ENCODE measurements around the gene AKAP5. TPM values are rescaled to one million over a fixed set of nuclear protein-coding genes. Genes with fewer than 3 reads are reported as not detected.

Gene AKAP5
- total and polyA plus RNA-seq, 8 donors: 0.04 to 0.37 (median 0.16) TPM

- no peak for FAIRE-seq
- H3K4me1 ChIP-seq: peaks cover 4 to 12% (median 7%) of the 10 kb centered on the region in 3 donors
- H3K27ac ChIP-seq: no peak overlapping the region
- peaks cover 0 to 7% (median 0%) of the 10 kb centered on the region in 3 donors for H3K36me3 ChIP-seq
- intact Hi-C loops (cut with DNase I): no loop called here
- ATAC-seq: no peak
- no peaks in the 10 kb centered on the region for H3K27me3 ChIP-seq
- no peak overlapping the region for H3K4me3 ChIP-seq
- DNase-seq: no peak
- no peak for TF ChIP-seq CTCF (IDR thresholded peaks at IDR 0.05)
- no peaks in the 10 kb centered on the region for H3K9me3 ChIP-seq
Measured at GRCh38 chr14:64496764-64497163, 31.5 kb downstream of the AKAP5 start.

- Histone ChIP-seq H3K9me3 (no peaks in the 10 kb centered on the region), H3K4me1 (peaks cover 12 to 20% (median 15%) of the 10 kb centered on the region in 3 donors), H3K27me3 (no peaks in the 10 kb centered on the region), H3K4me3 (no peak overlapping the region), H3K36me3 (peaks cover 0 to 7% (median 0%) of the 10 kb centered on the region in 3 donors), H3K27ac (no peak overlapping the region)
- intact Hi-C loops (cut with DNase I): no loop called here
- TF ChIP-seq CTCF (IDR thresholded peaks at IDR 0.05): no peak
- FAIRE-seq (no peak), ATAC-seq (no peak), DNase-seq (no peak)
- WGBS, 2 donors: 89 to 100% methylated on average over 1 of the region's 1 CpG
Measured at GRCh38 chr14:64500088-64500487, 34.8 kb downstream of the AKAP5 start.

- H3K27ac ChIP-seq: peak overlapping the region in 3 of 4 donors; percentile 31 to 100 (median 73)
- H3K4me3 ChIP-seq: peak overlapping the region in 1 of 4 donors; percentile 83
- peak in 4 of 6 donors; percentile 17 to 45 (median 32) for DNase-seq
- TF ChIP-seq CTCF (IDR thresholded peaks at IDR 0.05): no peak
- intact Hi-C loops (cut with DNase I): no loop called here
- no peaks in the 10 kb centered on the region for H3K27me3 ChIP-seq
- H3K36me3 ChIP-seq: peaks cover 0 to 7% (median 0%) of the 10 kb centered on the region in 3 donors
- H3K9me3 ChIP-seq: no peaks in the 10 kb centered on the region
- peak in 1 of 4 donors; percentile 2 for ATAC-seq
- no peak for FAIRE-seq
- 37 to 39% methylated on average over 8 of the region's 8 CpGs for WGBS, 2 donors
- H3K4me1 ChIP-seq: peaks cover 12 to 27% (median 15%) of the 10 kb centered on the region in 3 donors
Measured at GRCh38 chr14:64501411-64502171, 36.3 kb downstream of the AKAP5 start.

GRCh38 chr14:64502456-64502855 lies 37.2 kb downstream of the AKAP5 start:
- peak overlapping the region; percentile 97 to 100 (median 99) for H3K27ac ChIP-seq
- ATAC-seq: no peak
- H3K4me1 ChIP-seq: peaks cover 12 to 36% (median 18%) of the 10 kb centered on the region in 3 donors
- intact Hi-C loops (cut with DNase I): no loop called here
- 46 to 48% methylated on average over 6 of the region's 6 CpGs for WGBS, 2 donors
- no peak for TF ChIP-seq CTCF (IDR thresholded peaks at IDR 0.05)
- H3K4me3 ChIP-seq: peak overlapping the region; percentile 74 to 88 (median 84)
- peaks cover 0 to 2% (median 0%) of the 10 kb centered on the region in 3 donors for H3K36me3 ChIP-seq
- no peak for FAIRE-seq
- no peak for DNase-seq
- no peaks in the 10 kb centered on the region for H3K9me3 ChIP-seq
- no peaks in the 10 kb centered on the region for H3K27me3 ChIP-seq

Data from pancreas (tissue), 10 donors.